Activated naive CD4-positive, alpha-beta T cell treated with anti-CD3 and anti-CD28 coated beads for 36 hours (primary cell): Measurements from ENCODE around the gene RNF187. TPM values are rescaled to one million over a fixed set of nuclear protein-coding genes. Genes with fewer than 3 reads are reported as not detected.

Source experiments
- CTCF ChIA-PET: fragments of 350-600 bp; sonication (Branson Sonifier 250); formaldehyde crosslinking; loops from one replicate; lab custom pipeline; 2021; ENCODE audit warnings: antibody characterized with exemption; lab: Charles Lee
- DNase-seq: peaks from one replicate; pipeline ENCODE4 v3.0.0-alpha.2; 2020
- H3K27ac Mint-ChIP-seq: one replicate; pipeline ENCODE4 v1.8.0; 2021; ENCODE audit warnings: mild to moderate bottlenecking, mixed read lengths
- H3K27me3 Mint-ChIP-seq: one replicate; pipeline ENCODE4 v1.8.0; 2021; ENCODE audit warnings: low read depth, mixed read lengths
- H3K36me3 Mint-ChIP-seq: one replicate; pipeline ENCODE4 v1.8.0; 2021; ENCODE audit warnings: low read depth, mixed read lengths
- H3K4me1 Mint-ChIP-seq: one replicate; pipeline ENCODE4 v1.8.0; 2021; ENCODE audit warnings: low read depth, mixed read lengths
- H3K4me3 Mint-ChIP-seq: one replicate; pipeline ENCODE4 v1.8.0; 2021; ENCODE audit warnings: mild to moderate bottlenecking, moderate library complexity, mixed read lengths
- H3K9me3 Mint-ChIP-seq: one replicate; pipeline ENCODE4 v1.8.0; 2021; ENCODE audit warnings: mixed read lengths
- intact Hi-C: fragments of 100-400 bp; cut with micrococcal nuclease; formaldehyde crosslinking; loops from one replicate; pipeline ENCODE4 v1.15.1; 2023
- total RNA-seq, 2 experiments: library from RNA; stranded (reverse); gene quantifications; one replicate each; pipeline ENCODE4 v1.2.3, GENCODE V29; 2021

Gene RNF187
- total RNA-seq, 2 experiments from 2014 or later = 112 to 116 TPM

DNA sequence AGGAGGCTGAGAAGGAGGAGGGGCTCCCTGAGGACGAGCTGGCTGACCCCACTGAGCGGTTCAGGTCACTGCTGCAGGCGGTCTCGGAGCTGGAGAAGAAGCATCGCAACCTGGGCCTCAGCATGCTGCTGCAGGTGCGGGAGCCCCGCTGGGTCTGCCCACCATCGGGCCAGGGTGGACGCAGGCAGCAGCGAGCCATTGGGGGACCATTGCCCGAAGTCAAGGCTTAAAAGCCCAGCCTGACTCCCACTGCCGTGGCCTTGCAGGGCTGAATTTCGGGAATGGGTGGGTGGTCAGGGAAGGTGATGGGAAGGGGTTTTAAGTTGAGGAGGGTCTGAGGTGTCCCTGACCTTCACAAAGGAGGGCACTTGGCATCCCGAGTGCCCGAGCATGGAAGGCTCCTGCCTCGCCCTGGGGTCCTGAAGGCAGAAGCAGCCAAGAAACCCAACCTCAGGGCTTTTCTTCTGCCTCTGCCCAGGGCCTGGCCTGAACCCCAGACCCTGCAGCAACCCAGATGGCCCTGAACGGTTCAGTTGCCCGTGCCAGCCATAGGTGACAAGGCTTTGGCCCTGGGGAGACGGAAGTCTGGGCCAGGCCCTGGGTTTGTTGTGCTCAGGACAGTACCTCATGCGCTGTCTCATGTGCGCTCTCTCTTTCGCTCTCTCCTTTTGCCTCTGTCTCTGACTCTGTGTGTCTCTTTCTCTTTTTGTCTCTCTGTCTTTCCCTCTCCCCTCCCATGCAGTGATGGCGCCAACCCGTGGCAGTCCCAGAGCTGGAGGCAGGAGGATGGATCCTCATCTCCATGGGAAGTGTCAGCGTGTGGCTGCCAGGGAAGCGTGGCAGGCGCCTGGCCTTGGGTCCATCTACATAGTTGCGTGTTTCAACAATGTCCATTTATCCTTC is 6.2 kb downstream of the RNF187 start:
- CTCF ChIA-PET = no interaction called here
- intact Hi-C loops = no loop called here
- H3K27me3 Mint-ChIP-seq = no peaks in the 10 kb centered on the region
- no peak for DNase-seq
- no peaks in the 10 kb centered on the region for H3K9me3 Mint-ChIP-seq
- no peak overlapping the region for H3K4me3 Mint-ChIP-seq
- H3K27ac Mint-ChIP-seq = no peak overlapping the region
- peaks cover 34% of the 10 kb centered on the region for H3K4me1 Mint-ChIP-seq
- peaks cover 52% of the 10 kb centered on the region for H3K36me3 Mint-ChIP-seq

- Mint-ChIP-seq H3K27ac (no peak overlapping the region), H3K4me3 (no peak overlapping the region), H3K4me1 (peaks cover 30% of the 10 kb centered on the region), H3K9me3 (no peaks in the 10 kb centered on the region), H3K36me3 (peaks cover 52% of the 10 kb centered on the region), H3K27me3 (no peaks in the 10 kb centered on the region)
- intact Hi-C loops = no loop called here
- DNase-seq = no peak
- CTCF ChIA-PET = no interaction called here
Observed at GRCh38 chr1:228494044-228494353, 6.8 kb downstream of the RNF187 start.

- Mint-ChIP-seq H3K9me3 (no peaks in the 10 kb centered on the region), H3K27me3 (no peaks in the 10 kb centered on the region), H3K4me3 (no peak overlapping the region), H3K27ac (no peak overlapping the region), H3K4me1 (peaks cover 28% of the 10 kb centered on the region), H3K36me3 (peaks cover 54% of the 10 kb centered on the region)
- intact Hi-C loops = no loop called here
- CTCF ChIA-PET = no interaction called here
- DNase-seq = no peak
Observed at GRCh38 chr1:228494391-228494790, 7.2 kb downstream of the RNF187 start.

DNA sequence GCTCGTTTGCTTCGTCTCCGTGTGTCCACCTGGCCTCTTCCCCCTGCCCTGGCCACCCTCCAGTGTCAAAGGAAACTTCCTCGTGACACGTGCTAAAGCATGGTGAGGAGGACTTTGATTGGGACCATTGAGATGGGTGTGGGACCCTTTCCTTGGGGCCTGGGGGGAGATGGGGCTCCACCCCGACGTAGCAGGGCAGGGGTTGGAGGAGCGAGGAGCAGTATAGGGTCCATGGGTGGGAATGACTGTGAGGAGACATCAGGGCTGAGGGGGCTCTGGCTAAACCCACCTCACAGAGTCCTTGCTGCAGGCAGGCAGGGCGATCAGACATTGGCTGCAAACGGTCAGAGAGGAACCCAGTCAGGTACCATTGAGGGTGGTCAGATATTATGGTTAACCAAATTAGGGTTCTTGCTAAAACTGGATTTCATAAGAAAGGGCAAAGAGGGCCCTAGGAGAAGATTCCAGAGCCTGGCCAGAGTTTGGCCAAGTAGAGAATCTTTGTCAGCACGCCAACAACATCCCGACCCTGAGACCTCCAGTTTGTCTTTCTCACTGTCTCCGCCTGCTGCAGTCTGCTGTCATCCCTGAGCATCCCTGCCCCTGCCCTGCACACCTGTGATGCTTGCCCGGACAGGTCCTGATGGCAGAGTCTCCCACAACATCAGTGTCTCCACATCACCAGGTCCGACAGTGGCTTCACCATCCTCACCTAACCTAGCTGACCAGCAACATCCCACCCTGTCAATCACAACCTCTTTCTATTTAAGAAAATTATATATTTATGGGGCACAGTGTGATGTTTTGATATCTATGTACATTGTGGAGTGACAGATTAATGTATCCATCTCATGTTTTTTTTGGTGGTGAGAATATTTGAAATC is 8.0 kb downstream of the RNF187 start:
- no peak for DNase-seq
- CTCF ChIA-PET = no interaction called here
- H3K36me3 Mint-ChIP-seq = peaks cover 47% of the 10 kb centered on the region

GRCh38 chr1:228496084-228496483 is 8.9 kb downstream of the RNF187 start:
- DNase-seq = no peak
- no peak overlapping the region for H3K4me3 Mint-ChIP-seq
- intact Hi-C loops = no loop called here
- H3K27me3 Mint-ChIP-seq = no peaks in the 10 kb centered on the region
- CTCF ChIA-PET = no interaction called here
- H3K4me1 Mint-ChIP-seq = peaks cover 24% of the 10 kb centered on the region
- H3K27ac Mint-ChIP-seq = no peak overlapping the region
- H3K36me3 Mint-ChIP-seq = peaks cover 39% of the 10 kb centered on the region
- no peaks in the 10 kb centered on the region for H3K9me3 Mint-ChIP-seq

More for the DNA sequence above, 8.0 kb downstream of the RNF187 start:
- Mint-ChIP-seq H3K4me1 (peaks cover 23% of the 10 kb centered on the region), H3K27me3 (no peaks in the 10 kb centered on the region), H3K27ac (peak overlapping the region; percentile 50), H3K9me3 (no peaks in the 10 kb centered on the region), H3K4me3 (no peak overlapping the region)
- intact Hi-C loops = no loop called here

DNA sequence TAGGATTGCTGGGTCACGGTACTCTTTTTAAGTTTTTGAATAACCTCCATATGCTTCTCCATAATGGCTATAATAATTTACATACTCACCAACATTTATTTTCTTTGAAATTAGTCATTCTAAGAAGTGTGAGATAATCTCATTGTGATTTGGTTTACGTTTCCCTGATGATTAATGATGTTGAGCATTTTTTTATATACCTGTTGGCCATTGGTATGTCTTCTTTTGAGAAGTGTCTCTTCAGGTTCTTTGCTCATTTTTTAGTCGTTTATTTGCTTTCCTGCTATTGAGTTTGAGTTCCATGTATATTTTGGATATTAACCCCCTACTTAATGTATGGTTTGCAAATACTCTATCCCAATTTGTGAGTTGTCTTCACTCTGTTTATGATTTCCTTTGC is 9.3 kb downstream of the RNF187 start:
- Mint-ChIP-seq H3K4me3 (no peak overlapping the region), H3K36me3 (peaks cover 37% of the 10 kb centered on the region), H3K27ac (no peak overlapping the region), H3K27me3 (no peaks in the 10 kb centered on the region), H3K9me3 (no peaks in the 10 kb centered on the region), H3K4me1 (peaks cover 27% of the 10 kb centered on the region)
- CTCF ChIA-PET = no interaction called here
- intact Hi-C loops = no loop called here
- no peak for DNase-seq

DNA sequence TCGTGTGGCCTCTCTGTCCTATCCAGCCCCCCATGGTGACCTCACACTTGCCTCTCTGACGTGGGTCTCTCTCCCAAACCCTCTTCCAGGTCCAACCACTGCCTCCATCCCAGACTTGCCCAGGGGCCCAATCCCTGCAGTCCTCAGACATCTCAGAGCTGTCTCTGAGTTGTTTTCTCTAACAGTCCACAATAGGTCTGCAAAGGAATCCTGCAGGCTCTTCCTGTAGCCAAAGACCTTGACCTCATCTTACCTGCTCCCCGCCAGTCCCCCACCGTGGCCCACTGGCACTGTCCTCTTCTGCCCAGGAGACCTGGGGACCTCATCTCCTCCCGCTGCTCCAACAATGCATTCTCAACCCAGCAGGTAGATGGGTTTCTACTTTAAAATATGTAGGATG is 10.0 kb downstream of the RNF187 start:
- no peak for DNase-seq
- CTCF ChIA-PET = no interaction called here
- H3K4me1 Mint-ChIP-seq = peaks cover 22% of the 10 kb centered on the region
- no peak overlapping the region for H3K27ac Mint-ChIP-seq
- H3K9me3 Mint-ChIP-seq = no peaks in the 10 kb centered on the region
- no peaks in the 10 kb centered on the region for H3K27me3 Mint-ChIP-seq
- H3K36me3 Mint-ChIP-seq = peaks cover 31% of the 10 kb centered on the region
- intact Hi-C loops = no loop called here
- no peak overlapping the region for H3K4me3 Mint-ChIP-seq

- Mint-ChIP-seq H3K27ac (no peak overlapping the region), H3K36me3 (peaks cover 30% of the 10 kb centered on the region), H3K27me3 (no peaks in the 10 kb centered on the region), H3K9me3 (no peaks in the 10 kb centered on the region), H3K4me3 (no peak overlapping the region), H3K4me1 (peaks cover 22% of the 10 kb centered on the region)
- no peak for DNase-seq
- intact Hi-C loops = no loop called here
- CTCF ChIA-PET = no interaction called here
Observed at GRCh38 chr1:228497817-228498216, 10.6 kb downstream of the RNF187 start.

DNA sequence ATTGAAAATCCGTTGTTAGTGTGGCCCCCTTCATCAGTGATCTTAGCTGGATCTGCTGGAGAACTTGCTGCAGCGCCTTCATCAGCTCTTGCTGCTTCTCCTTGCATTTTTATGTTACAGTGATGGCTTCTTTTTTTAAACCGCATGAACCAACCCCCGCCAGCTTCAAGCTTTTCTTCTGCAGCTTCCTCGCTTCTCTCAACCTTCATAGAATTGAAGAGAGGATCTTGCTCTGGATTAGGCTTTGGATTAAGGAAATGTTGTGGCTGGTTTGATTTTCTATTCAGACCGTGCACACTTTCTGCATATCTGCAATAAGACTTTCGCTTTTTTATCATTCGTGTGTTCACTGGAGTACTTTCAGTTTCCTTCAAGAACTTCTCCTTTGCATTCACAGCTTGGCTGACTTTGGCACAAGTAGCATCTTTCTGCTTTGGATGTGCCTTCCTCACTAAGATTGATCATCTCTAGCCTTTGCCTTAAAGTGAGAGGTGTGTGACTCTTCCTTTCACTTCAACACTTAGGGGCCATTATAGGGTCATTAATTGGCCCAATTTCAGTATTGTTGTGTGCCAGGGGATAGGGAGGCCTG is 13.1 kb downstream of the RNF187 start:
- H3K36me3 Mint-ChIP-seq = peaks cover 15% of the 10 kb centered on the region
- H3K27me3 Mint-ChIP-seq = no peaks in the 10 kb centered on the region
- no peak for DNase-seq
- CTCF ChIA-PET = interaction anchor here (0.6 to 3.7 kb wide), 14 partner anchors 9 to 369 kb away, joined by 3 to 30 read pairs (median 6); partner anchors contain the start of genes RNF187 and TRIM11
- no peaks in the 10 kb centered on the region for H3K9me3 Mint-ChIP-seq
- intact Hi-C loops = loop anchor here (2.0 to 10.0 kb wide), 6 partner anchors 95 to 753 kb away; no protein-coding TSS in a partner anchor
- H3K4me3 Mint-ChIP-seq = peak overlapping the region; percentile 34
- H3K27ac Mint-ChIP-seq = no peak overlapping the region
- H3K4me1 Mint-ChIP-seq = peaks cover 22% of the 10 kb centered on the region

GRCh38 chr1:228500901-228501871 is 14.0 kb downstream of the RNF187 start:
- intact Hi-C loops = loop anchor here (1.0 to 10.0 kb wide), 10 partner anchors 14 to 752 kb away; a partner anchor contains a TSS
- H3K27me3 Mint-ChIP-seq = no peaks in the 10 kb centered on the region
- H3K4me3 Mint-ChIP-seq = peak overlapping the region; percentile 40
- peak overlapping the region; percentile 73 for H3K27ac Mint-ChIP-seq
- peak; percentile 97 for DNase-seq
- H3K9me3 Mint-ChIP-seq = no peaks in the 10 kb centered on the region
- peaks cover 20% of the 10 kb centered on the region for H3K4me1 Mint-ChIP-seq
- CTCF ChIA-PET = interaction anchor here (0.5 to 3.7 kb wide), 15 partner anchors 8 to 1359 kb away, joined by 3 to 30 read pairs (median 4); partner anchors contain the start of gene RNF187
- H3K36me3 Mint-ChIP-seq = peaks cover 12% of the 10 kb centered on the region

DNA sequence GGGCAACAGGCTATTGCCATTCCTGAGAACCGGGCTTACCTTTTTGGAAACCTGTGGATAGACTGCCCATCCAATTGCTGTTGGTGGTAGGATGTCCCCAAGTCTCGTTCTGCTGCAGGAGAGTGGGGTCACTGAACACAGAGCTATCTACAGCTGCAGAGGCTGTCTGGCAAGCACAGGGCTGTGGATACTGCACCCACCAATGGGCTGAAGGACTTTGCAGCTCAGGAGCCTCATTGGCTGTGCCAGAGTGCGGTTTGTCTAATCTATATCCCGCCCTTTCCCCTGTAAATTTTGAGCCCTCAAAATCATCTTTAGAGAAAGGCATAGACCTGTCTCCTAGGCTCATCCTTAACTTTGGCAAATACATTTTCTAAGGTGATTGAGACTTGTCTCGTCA is 15.3 kb downstream of the RNF187 start:
- CTCF ChIA-PET = interaction anchor here (3.7 kb wide), 1 partner anchor 12 kb away, joined by 30 read pairs; no protein-coding TSS in a partner anchor

More for the DNA sequence above, 15.3 kb downstream of the RNF187 start:
- no peak overlapping the region for H3K27ac Mint-ChIP-seq
- H3K4me3 Mint-ChIP-seq = no peak overlapping the region
- intact Hi-C loops = loop anchor here (5.0 to 10.0 kb wide), 3 partner anchors 192 to 370 kb away; no protein-coding TSS in a partner anchor
- peaks cover 6% of the 10 kb centered on the region for H3K36me3 Mint-ChIP-seq
- no peak for DNase-seq
- peaks cover 18% of the 10 kb centered on the region for H3K4me1 Mint-ChIP-seq
- no peaks in the 10 kb centered on the region for H3K9me3 Mint-ChIP-seq
- H3K27me3 Mint-ChIP-seq = peaks cover 2% of the 10 kb centered on the region
